ENCODE measurements around the gene ZNF654.

DNA sequence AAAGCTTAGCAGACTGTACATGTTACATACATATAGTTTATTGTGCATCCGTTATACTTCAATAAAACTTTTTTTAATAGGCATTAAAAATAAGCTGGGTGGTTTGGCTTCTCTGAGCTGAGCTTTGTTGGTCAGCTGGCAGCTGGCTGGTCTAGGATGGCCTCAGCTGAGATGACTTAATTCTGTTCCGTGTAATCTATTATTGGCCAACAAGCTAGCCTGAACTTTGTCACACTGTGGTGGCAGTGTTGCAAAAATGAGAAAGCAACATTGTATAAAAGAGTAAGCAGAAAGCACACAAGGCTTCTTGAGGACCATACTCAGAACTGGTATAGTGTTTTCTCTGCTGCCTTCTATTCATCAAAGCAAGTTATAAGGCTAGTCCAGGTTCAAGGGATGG lies 45.5 kb upstream of the ZNF654 start:
- TF ChIP-seq BRCA1 (CRISPR knock-in tag; IDR thresholded peaks at IDR 0.05) (no peak), FOXM1 (CRISPR knock-in tag; IDR thresholded peaks at IDR 0.05) (no peak), TCF12 (IDR thresholded peaks at IDR 0.05) (no peak), TCF12 (CRISPR knock-in tag; IDR thresholded peaks at IDR 0.05) (no peak), BHLHE40 (IDR thresholded peaks at IDR 0.05; ENCODE audit: low read length) (no peak), EZH2 (conservative IDR thresholded peaks at IDR 0.05; ENCODE audit: low read depth, low read length) (no peak), ZNF724P (CRISPR knock-in tag; IDR thresholded peaks at IDR 0.05; ENCODE audit: borderline replicate concordance) (no peak), HDAC2 (CRISPR knock-in tag; IDR thresholded peaks at IDR 0.05) (no peak)
- TF ChIP-seq, protein P1, sequence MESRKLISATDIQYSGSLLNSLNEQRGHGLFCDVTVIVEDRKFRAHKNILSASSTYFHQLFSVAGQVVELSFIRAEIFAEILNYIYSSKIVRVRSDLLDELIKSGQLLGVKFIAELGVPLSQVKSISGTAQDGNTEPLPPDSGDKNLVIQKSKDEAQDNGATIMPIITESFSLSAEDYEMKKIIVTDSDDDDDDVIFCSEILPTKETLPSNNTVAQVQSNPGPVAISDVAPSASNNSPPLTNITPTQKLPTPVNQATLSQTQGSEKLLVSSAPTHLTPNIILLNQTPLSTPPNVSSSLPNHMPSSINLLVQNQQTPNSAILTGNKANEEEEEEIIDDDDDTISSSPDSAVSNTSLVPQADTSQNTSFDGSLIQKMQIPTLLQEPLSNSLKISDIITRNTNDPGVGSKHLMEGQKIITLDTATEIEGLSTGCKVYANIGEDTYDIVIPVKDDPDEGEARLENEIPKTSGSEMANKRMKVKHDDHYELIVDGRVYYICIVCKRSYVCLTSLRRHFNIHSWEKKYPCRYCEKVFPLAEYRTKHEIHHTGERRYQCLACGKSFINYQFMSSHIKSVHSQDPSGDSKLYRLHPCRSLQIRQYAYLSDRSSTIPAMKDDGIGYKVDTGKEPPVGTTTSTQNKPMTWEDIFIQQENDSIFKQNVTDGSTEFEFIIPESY (CRISPR knock-in tag; IDR thresholded peaks at IDR 0.05): no peak
- TF ChIP-seq, protein P2, sequence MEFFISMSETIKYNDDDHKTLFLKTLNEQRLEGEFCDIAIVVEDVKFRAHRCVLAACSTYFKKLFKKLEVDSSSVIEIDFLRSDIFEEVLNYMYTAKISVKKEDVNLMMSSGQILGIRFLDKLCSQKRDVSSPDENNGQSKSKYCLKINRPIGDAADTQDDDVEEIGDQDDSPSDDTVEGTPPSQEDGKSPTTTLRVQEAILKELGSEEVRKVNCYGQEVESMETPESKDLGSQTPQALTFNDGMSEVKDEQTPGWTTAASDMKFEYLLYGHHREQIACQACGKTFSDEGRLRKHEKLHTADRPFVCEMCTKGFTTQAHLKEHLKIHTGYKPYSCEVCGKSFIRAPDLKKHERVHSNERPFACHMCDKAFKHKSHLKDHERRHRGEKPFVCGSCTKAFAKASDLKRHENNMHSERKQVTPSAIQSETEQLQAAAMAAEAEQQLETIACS (CRISPR knock-in tag; IDR thresholded peaks at IDR 0.05): no peak
- TF ChIP-seq, protein P3, sequence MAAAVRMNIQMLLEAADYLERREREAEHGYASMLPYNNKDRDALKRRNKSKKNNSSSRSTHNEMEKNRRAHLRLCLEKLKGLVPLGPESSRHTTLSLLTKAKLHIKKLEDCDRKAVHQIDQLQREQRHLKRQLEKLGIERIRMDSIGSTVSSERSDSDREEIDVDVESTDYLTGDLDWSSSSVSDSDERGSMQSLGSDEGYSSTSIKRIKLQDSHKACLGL (CRISPR knock-in tag; IDR thresholded peaks at IDR 0.05): no peak

Data from HepG2 (cell line).